Measurements from ENCODE around the gene ARHGAP26. TPM values are rescaled to one million over a fixed set of nuclear protein-coding genes. Genes with fewer than 3 reads are reported as not detected.

Gene ARHGAP26
- total and polyA plus RNA-seq, 12 donors: 7.5 to 45.8 (median 37.2) TPM

- peaks cover 10 to 56% (median 33%) of the 10 kb centered on the region in 9 donors for H3K4me1 ChIP-seq
- H3K4me3 ChIP-seq: no peak overlapping the region
- intact Hi-C loops (cut with DNase I): loop anchor here in 1 of 10 donors (5.0 kb wide), 1 partner anchor 378 kb away; the partner anchor contains the start of gene NR3C1
- peaks cover 0 to 13% (median 0%) of the 10 kb centered on the region in 9 donors for H3K36me3 ChIP-seq
- H3K9me3 ChIP-seq: no peaks in the 10 kb centered on the region
- TF ChIP-seq CTCF (IDR thresholded peaks at IDR 0.05): no peak
- no peaks in the 10 kb centered on the region for H3K27me3 ChIP-seq
- DNase-seq: no peak
- peak in 4 of 8 donors; percentile 18 to 47 (median 36) for ATAC-seq
- peak overlapping the region in 8 of 10 donors; percentile 33 to 80 (median 74) for H3K27ac ChIP-seq
- 76 to 85% methylated on average over 5 of the region's 5 CpGs for WGBS, 2 donors
Observed at GRCh38 chr5:143024228-143024920, 254.2 kb downstream of the ARHGAP26 start.

- Histone ChIP-seq H3K27ac (peak overlapping the region in 6 of 10 donors; percentile 6 to 80 (median 32)), H3K9me3 (no peaks in the 10 kb centered on the region), H3K27me3 (no peaks in the 10 kb centered on the region), H3K4me3 (no peak overlapping the region), H3K4me1 (peaks cover 10 to 57% (median 34%) of the 10 kb centered on the region in 9 donors), H3K36me3 (peaks cover 0 to 7% (median 0%) of the 10 kb centered on the region in 9 donors)
- TF ChIP-seq CTCF (IDR thresholded peaks at IDR 0.05): no peak
- DNase-seq (no peak), ATAC-seq (no peak)
- intact Hi-C loops (cut with DNase I): no loop called here
- 40 to 62% methylated on average over 4 of the region's 4 CpGs for WGBS, 2 donors
Observed at GRCh38 chr5:143025376-143025775, 255.2 kb downstream of the ARHGAP26 start.

- H3K36me3 ChIP-seq: peaks cover 0 to 7% (median 0%) of the 10 kb centered on the region in 9 donors
- intact Hi-C loops (cut with DNase I): no loop called here
- no peak for TF ChIP-seq CTCF (IDR thresholded peaks at IDR 0.05)
- 76 to 82% methylated on average over 1 of the region's 1 CpG for WGBS, 2 donors
- H3K4me1 ChIP-seq: peaks cover 10 to 57% (median 38%) of the 10 kb centered on the region in 9 donors
- H3K4me3 ChIP-seq: no peak overlapping the region
- peak overlapping the region in 4 of 10 donors; percentile 6 to 80 (median 50) for H3K27ac ChIP-seq
- ATAC-seq (no peak), DNase-seq (no peak)
- H3K27me3 ChIP-seq: no peaks in the 10 kb centered on the region
- no peaks in the 10 kb centered on the region for H3K9me3 ChIP-seq
Observed at GRCh38 chr5:143025971-143026370, 255.8 kb downstream of the ARHGAP26 start.

GRCh38 chr5:143026380-143026779, 256.2 kb downstream of the ARHGAP26 start:
- peaks cover 0 to 7% (median 0%) of the 10 kb centered on the region in 9 donors for H3K36me3 ChIP-seq
- intact Hi-C loops (cut with DNase I): no loop called here
- H3K27ac ChIP-seq: peak overlapping the region in 3 of 10 donors; percentile 6 to 80 (median 74)
- no peak overlapping the region for H3K4me3 ChIP-seq
- 75 to 88% methylated on average over 3 of the region's 3 CpGs for WGBS, 2 donors
- no peaks in the 10 kb centered on the region for H3K9me3 ChIP-seq
- DNase-seq (no peak), ATAC-seq (no peak)
- no peak for TF ChIP-seq CTCF (IDR thresholded peaks at IDR 0.05)
- no peaks in the 10 kb centered on the region for H3K27me3 ChIP-seq
- H3K4me1 ChIP-seq: peaks cover 10 to 57% (median 39%) of the 10 kb centered on the region in 9 donors

Data from heart right ventricle (tissue), 16 donors.